Aorta (tissue), 5 donors: Measurements from ENCODE around the gene HOXD13. TPM values are rescaled to one million over a fixed set of nuclear protein-coding genes. Genes with fewer than 3 reads are reported as not detected.

Experiments used
- ATAC-seq: fragments of 200-7000 bp; cut with Tn5 transposase; one replicate; pipeline ENCODE4 v1.9.1; 2022; ENCODE audit warnings: moderate library complexity; ENCODE audit not compliant: low FRiP score
- DNase-seq, 2 donors: peaks; one replicate each; pipeline ENCODE4 v3.0.0-alpha.2; 2020
- H3K27ac ChIP-seq, 2 donors: one replicate each; pipeline ENCODE4 v1.5.1; 2013; ENCODE audit warnings: low read length in 2 of 2, mild to moderate bottlenecking in 2 of 2, moderate library complexity in 2 of 2, control low read depth in 1 of 2, inconsistent platforms in 1 of 2, low read depth in 1 of 2
- H3K27me3 ChIP-seq, 2 donors: one replicate each; pipeline ENCODE4 v1.6.1; 2013; ENCODE audit warnings: control low read depth in 1 of 2, low read length in 1 of 2, mild to moderate bottlenecking in 1 of 2, moderate library complexity in 1 of 2; ENCODE audit not compliant: insufficient read depth in 2 of 2, control insufficient read depth in 1 of 2
- H3K36me3 ChIP-seq, 2 donors: one replicate each; pipeline ENCODE4 v1.6.1; 2013; ENCODE audit warnings: control low read depth in 1 of 2, low read length in 1 of 2, mild to moderate bottlenecking in 1 of 2; ENCODE audit not compliant: insufficient read depth in 2 of 2, control insufficient read depth in 1 of 2
- H3K4me1 ChIP-seq, 2 donors: one replicate each; pipeline ENCODE4 v1.6.1; 2013; ENCODE audit warnings: low read length in 2 of 2, control low read depth in 1 of 2, mild to moderate bottlenecking in 1 of 2, moderate library complexity in 1 of 2; ENCODE audit not compliant: insufficient read depth in 2 of 2, control insufficient read depth in 1 of 2
- H3K4me3 ChIP-seq, 2 donors: one replicate each; pipeline ENCODE4 v1.5.1; 2013; ENCODE audit warnings: low read length in 2 of 2, control low read depth in 1 of 2, mild to moderate bottlenecking in 1 of 2
- H3K9me3 ChIP-seq: one replicate; pipeline ENCODE4 v1.6.1; 2013; ENCODE audit warnings: mild to moderate bottlenecking, low read length; ENCODE audit not compliant: control insufficient read depth
- WGBS, 2 donors: extraction: QIAGEN DNeasy Blood & Tissue Kit; methylation state at CpG; one replicate each; pipeline ENCODE4 v1.1.7; 2013; 5-methylcytosine and 5-hydroxymethylcytosine counted together
- intact Hi-C, 2 donors: fragments of 100-400 bp; cut with DNase I; formaldehyde crosslinking; loops; one replicate each; pipeline versions ENCODE4 v1.14.2 to v1.15.0; 2022
- polyA plus RNA-seq, 2 donors: library from polyadenylated mRNA; stranded (reverse); fragments of 200-250 nt; gene quantifications; one replicate each; pipeline ENCODE4 v1.2.3, GENCODE V29; 2013
- total RNA-seq, 2 donors: library from RNA; stranded (reverse); fragmentation: NEBNext Ultra II Directional; extraction: Animal tissue kit (Norgen Biotek cat#: 25700); gene quantifications; one replicate each; pipeline ENCODE4 v1.2.1, GENCODE V29; 2021
- donor health status: healthy with polysubstance abuse.
- donor health status: Bipolar disorder and iron deficiency.
- donor health status: DM: no; HTN: no; CAD: no.
- donor health status: DM: no; HTN: no; CAD: no.
- donor health status: DM: yes; HTN: yes; CAD: no.

HOXD13 gene
- total and polyA plus RNA-seq, 4 donors = not detected

DNA sequence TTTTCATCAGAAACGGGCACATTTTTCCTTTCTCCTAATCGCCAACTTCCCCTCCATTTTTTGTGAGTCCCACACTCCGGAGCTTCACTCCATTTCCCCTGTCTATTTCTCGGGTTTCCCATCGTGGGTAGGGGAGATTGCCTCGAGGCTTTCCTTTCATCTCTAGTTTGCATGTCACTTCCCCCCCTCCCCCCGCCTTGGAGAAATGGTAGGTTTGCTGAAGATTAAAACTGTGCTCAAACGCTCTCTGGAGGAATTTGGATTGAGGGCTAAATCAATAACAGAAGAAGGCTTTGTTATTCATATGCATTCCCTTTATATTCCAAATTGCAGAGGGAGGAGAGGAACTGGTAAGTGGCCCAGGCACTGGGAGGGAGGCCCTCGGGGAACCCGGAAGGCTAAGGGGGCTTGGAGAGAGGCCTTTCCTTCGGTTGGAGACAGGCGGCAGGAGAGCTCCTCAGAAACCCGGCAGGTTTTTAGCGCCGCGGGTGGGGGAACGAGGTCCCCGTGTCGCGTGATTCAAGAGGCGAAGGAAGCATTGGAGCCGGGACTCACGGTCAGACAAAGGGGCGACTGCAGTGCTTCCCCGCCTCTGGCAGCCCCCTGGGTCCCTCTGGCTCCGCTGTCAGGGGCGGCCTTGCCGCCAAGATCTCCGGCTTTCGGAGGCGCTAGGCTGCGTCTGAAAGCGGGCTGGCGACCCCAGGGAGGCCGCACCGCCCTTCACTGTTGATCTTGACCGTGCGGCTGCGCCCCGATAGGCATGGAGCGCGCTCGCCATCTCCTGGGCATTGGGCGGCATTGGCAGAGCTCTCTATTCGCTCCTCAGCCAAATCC is 4.7 kb downstream of the HOXD13 start:
- Histone ChIP-seq H3K27me3 (no peaks in the 10 kb centered on the region), H3K36me3 (no peaks in the 10 kb centered on the region), H3K27ac (no peak overlapping the region), H3K9me3 (no peaks in the 10 kb centered on the region), H3K4me3 (no peak overlapping the region), H3K4me1 (no peaks in the 10 kb centered on the region)
- WGBS, 2 donors = 5% methylated on average over 39 to 45 of the region's 45 CpGs
- ATAC-seq (peak; percentile 83), DNase-seq (peak; percentile 62 to 89)
- intact Hi-C loops = loop anchor here (5.0 to 10.0 kb wide), 3 partner anchors 730 to 912 kb away; partner anchors contain the start of gene ATP5MC3 (in 1 of the 2)

DNA sequence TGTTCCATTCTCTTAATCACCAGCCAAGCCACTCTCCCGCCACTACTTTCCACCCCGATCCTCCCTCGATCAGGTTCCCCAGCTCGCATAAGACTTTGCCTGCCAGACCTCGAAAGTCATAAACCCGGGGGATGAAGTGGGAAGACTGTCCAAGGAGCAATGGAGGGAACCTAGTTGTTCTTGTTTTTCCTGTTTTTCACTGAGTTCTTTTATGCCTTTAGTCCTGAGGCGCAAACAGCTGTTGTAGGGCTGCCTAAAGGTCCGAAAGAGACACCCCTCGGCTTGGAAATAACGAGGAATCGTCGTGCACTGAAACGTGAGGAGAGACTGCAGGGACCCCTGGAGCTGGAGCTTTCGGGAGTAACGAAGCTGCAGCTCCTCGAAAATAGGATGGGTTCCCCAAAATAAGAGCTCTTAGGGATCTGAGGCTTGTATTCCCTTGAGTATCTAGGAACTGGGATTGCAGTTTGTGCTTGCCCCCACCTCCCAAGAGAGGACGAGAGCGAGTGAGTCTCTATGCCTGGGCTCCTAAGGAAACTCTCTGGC is 5.4 kb downstream of the HOXD13 start:
- intact Hi-C loops = loop anchor here (5.0 to 10.0 kb wide), 3 partner anchors 731 to 913 kb away; partner anchors contain the start of gene ATP5MC3 (in 1 of the 2)
- H3K27ac ChIP-seq = no peak overlapping the region
- no peak overlapping the region for H3K4me3 ChIP-seq
- no peaks in the 10 kb centered on the region for H3K9me3 ChIP-seq
- no peaks in the 10 kb centered on the region for H3K4me1 ChIP-seq
- DNase-seq (no peak), ATAC-seq (no peak)
- WGBS, 2 donors = 5 to 7% methylated on average over 18 of the region's 18 CpGs
- H3K36me3 ChIP-seq = no peaks in the 10 kb centered on the region
- no peaks in the 10 kb centered on the region for H3K27me3 ChIP-seq

DNA sequence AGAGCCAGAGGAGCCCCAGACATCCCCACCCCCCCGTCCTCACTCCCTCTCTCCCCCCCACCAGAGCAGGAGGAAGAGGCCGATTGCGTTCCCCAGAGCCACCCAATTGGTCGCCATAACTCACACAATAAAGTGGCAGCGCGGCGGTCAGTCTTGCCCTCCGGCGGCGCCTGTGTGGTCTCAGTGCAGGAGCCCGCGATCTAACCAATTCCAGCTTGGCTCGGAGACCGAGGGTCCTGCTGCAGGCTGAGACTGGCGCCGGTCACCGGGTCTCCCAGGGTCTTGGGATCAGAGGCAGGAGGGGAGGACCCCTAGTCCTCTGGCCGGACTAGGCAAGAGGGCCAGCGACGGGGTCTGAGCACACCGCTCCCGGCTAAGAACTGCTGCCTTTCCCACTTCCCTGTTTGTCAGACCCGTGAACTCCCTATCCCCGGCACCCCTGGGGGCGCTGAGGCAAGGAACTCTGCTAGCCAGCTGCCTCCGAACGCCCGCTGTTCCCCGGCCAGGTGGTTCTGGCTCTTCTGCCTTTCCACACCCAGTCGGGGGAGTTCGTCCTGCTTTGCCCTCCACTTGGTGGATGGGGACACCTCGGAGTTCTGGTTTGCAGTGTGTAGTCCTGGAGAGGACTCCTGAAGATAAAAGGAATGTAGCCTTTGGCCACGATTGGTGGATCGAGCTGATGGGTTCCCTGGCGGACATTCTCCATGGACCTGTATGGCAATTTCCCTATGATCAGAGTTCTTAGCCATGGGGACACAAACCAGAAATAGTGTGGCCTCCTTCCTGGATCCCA is 6.0 kb downstream of the HOXD13 start:
- H3K27me3 ChIP-seq = no peaks in the 10 kb centered on the region
- 5 to 7% methylated on average over 28 to 35 of the region's 35 CpGs for WGBS, 2 donors
- peak in 1 of 2 donors; percentile 32 for DNase-seq

DNA sequence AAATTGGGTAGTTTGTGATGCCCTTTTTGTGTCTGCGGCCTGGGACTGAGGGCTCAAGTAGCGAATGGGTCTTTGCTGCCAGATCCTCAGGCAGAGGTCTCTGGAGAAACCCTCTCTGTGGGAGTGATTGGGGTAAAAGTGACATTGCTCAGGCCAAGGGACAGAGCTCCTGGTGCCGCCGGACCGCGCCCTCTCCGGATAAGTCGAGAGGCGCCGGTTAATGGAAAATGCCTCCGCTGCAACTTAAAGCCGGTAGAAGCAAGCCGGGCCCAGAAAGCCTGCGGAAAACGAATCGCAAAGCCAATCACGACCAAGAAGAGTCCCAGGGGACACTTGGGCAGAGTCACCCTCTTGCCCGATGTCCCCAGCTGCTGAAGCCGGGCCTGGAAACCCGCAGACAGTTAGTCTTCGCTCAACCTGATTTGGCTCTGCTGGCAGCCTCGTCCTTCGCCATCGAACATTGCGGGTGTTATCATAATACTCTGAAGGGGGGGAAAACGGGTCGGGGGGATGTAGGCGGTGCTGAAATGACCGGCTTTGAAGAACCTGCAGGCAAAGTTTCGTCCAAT is 6.7 kb downstream of the HOXD13 start:
- H3K27ac ChIP-seq = no peak overlapping the region
- no peaks in the 10 kb centered on the region for H3K4me1 ChIP-seq
- no peaks in the 10 kb centered on the region for H3K9me3 ChIP-seq
- 10 to 13% methylated on average over 30 of the region's 30 CpGs for WGBS, 2 donors
- H3K27me3 ChIP-seq = no peaks in the 10 kb centered on the region
- no peak overlapping the region for H3K4me3 ChIP-seq
- H3K36me3 ChIP-seq = no peaks in the 10 kb centered on the region
- DNase-seq (peak in 1 of 2 donors; percentile 24), ATAC-seq (no peak)
- intact Hi-C loops = loop anchor here (5.0 to 10.0 kb wide), 3 partner anchors 732 to 914 kb away; partner anchors contain the start of gene ATP5MC3 (in 1 of the 2)

More for the DNA sequence above, 6.0 kb downstream of the HOXD13 start:
- ATAC-seq = no peak
- Histone ChIP-seq H3K4me1 (no peaks in the 10 kb centered on the region), H3K9me3 (no peaks in the 10 kb centered on the region), H3K36me3 (no peaks in the 10 kb centered on the region), H3K4me3 (no peak overlapping the region), H3K27ac (no peak overlapping the region)
- intact Hi-C loops = loop anchor here (5.0 to 10.0 kb wide), 3 partner anchors 731 to 914 kb away; partner anchors contain the start of gene ATP5MC3 (in 1 of the 2)

DNA sequence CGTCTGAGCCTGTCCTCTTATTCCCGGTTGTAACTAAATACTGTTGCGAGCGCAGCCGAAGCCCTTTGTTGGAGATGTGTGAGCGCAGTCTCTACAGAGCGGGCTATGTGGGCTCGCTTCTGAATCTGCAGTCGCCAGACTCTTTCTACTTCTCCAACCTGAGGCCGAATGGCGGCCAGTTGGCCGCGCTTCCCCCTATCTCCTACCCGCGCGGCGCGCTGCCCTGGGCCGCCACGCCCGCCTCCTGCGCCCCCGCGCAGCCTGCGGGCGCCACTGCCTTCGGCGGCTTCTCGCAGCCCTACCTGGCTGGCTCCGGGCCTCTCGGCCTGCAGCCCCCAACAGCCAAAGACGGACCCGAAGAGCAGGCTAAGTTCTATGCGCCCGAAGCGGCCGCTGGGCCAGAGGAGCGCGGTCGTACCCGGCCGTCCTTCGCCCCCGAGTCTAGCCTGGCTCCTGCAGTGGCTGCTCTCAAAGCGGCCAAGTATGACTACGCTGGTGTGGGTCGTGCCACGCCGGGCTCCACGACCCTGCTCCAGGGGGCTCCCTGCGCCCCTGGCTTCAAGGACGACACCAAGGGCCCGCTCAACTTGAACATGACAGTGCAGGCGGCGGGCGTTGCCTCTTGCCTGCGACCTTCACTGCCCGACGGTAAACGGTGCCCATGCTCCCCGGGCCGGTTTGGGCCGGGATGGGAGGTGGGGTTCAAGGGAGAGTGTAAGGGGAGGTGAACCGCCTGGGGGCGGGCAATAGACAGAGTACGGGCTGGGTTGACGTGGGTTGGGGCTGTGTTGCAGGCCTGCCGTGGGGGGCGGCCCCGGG is 7.4 kb downstream of the HOXD13 start, which contains the start of gene HOXD12:
Gene HOXD12, plus strand, starts transcription at position 68 of the 819 bp plus-strand sequence. Its CDS starts 7 bp downstream, at position 75.
- Histone ChIP-seq H3K27me3 (peaks cover 0 to 5% of the 10 kb centered on the region in 2 donors), H3K27ac (no peak within 1 kb of the TSS), H3K36me3 (no peaks in the 10 kb centered on the region), H3K4me3 (no peak within 1 kb of the TSS), H3K4me1 (no peaks in the 10 kb centered on the region), H3K9me3 (no peaks in the 10 kb centered on the region)
- WGBS, 2 donors = 4 to 7% methylated on average over 68 to 70 of the region's 70 CpGs
- no peak for ATAC-seq
- DNase-seq = peak in 1 of 2 donors; percentile 33
- intact Hi-C loops = loop anchor here (5.0 to 10.0 kb wide), 3 partner anchors 733 to 915 kb away; partner anchors contain the start of gene ATP5MC3 (in 1 of the 2)

DNA sequence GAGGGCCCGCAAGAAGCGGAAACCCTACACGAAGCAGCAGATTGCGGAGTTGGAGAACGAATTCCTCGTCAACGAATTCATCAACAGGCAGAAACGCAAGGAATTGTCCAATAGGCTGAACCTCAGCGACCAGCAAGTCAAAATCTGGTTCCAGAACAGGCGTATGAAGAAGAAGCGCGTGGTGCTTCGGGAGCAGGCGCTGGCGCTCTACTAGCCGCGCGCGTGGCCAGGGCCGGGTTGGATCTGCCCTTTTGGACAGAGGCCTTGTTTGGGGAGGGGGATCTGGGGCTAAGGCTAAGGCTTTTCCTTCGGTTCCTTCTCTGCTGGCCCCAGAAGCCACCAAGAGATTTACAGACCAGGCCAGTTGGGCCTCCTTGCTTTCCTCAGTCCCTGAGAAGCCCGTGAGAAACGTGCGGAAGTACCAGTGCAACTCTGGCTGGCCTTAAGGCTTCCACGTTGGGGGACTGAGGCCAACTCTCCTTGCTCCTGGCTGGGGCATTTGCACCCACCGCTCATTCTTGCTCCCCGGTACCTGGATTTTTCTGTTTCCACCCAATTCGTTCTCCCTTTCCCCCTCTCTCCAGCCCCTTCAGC is 8.1 kb downstream of the HOXD13 start:
- H3K9me3 ChIP-seq = no peaks in the 10 kb centered on the region
- no peaks in the 10 kb centered on the region for H3K36me3 ChIP-seq
- no peak overlapping the region for H3K27ac ChIP-seq
- H3K4me1 ChIP-seq = no peaks in the 10 kb centered on the region
- WGBS, 2 donors = 30 to 31% methylated on average over 28 of the region's 28 CpGs
- peak in 1 of 2 donors; percentile 15 for DNase-seq
- ATAC-seq = no peak
- intact Hi-C loops = no loop called here
- no peak overlapping the region for H3K4me3 ChIP-seq
- peaks cover 0 to 5% of the 10 kb centered on the region in 2 donors for H3K27me3 ChIP-seq

DNA sequence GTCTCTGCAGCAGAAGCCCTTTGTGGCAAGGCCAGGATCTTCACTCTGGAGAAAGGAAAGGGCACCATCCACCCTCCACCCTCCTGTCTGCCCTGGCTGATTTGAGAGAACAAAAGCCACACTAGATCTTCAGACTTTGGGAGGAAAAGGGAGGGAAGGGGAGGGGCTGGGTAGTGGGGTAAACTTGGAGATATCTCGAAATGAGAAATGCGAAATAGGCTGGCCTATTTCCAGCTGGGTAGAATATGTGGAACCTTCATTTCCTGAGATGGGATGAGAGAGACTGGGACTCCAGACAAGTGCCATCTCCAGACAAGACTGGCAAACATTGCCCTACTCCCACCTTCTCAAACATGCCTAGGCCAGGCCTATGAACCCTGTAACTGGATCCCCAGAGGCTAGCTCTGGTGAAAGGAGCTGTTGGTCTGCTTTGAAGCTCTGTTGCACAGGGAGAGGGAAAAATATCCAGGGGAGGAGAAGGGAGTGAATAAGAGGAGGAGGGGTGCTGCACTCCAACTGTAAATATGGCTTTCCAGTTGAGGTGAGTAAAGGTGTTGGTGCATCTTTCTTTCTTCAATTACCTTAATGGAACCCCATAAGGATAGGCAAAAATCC is 8.8 kb downstream of the HOXD13 start:
- H3K9me3 ChIP-seq = no peaks in the 10 kb centered on the region
- DNase-seq = no peak
- no peak overlapping the region for H3K27ac ChIP-seq
- no peak for ATAC-seq
- intact Hi-C loops = no loop called here
- WGBS, 2 donors = 61 to 77% methylated on average over 2 of the region's 2 CpGs
- no peaks in the 10 kb centered on the region for H3K4me1 ChIP-seq
- H3K4me3 ChIP-seq = no peak overlapping the region
- peaks cover 0 to 5% of the 10 kb centered on the region in 2 donors for H3K27me3 ChIP-seq
- H3K36me3 ChIP-seq = no peaks in the 10 kb centered on the region
